H1 (cell line): ENCODE measurements around the gene VPS11. TPM values are rescaled to one million over a fixed set of nuclear protein-coding genes. Genes with fewer than 3 reads are reported as not detected.

Experiments
- CTCF ChIA-PET: fragments of 300-600 bp; sonication (Branson Sonifier 250); formaldehyde crosslinking; loops from one replicate; lab custom pipeline; 2021; ENCODE audit not compliant: partially characterized antibody; lab: Charles Lee
- POLR2A ChIA-PET: fragments of 300-600 bp; sonication (Branson Sonifier 250); formaldehyde crosslinking; loops from one replicate; lab custom pipeline; 2021; ENCODE audit warnings: inconsistent platforms; ENCODE audit not compliant: partially characterized antibody; lab: Charles Lee
- DNase-seq, 2 experiments: peaks; one replicate each; pipeline versions ENCODE4 v3.0.0 to v3.0.0-alpha.2; 2010 to 2022; ENCODE audit warnings: low spot score in 2 of 2, low read depth in 1 of 2, mixed read lengths in 1 of 2
- FAIRE-seq: peaks from 2 replicates; lab custom pipeline; 2011; peaks lifted over from hg19 to GRCh38; lab: Jason Lieb, UNC
- H2AFZ ChIP-seq: 2 replicates; pipeline ENCODE4 v1.8.1; 2012; ENCODE audit warnings: low read length, inconsistent platforms
- H2AK5ac ChIP-seq: 2 replicates; pipeline ENCODE4 v1.6.1; 2013; ENCODE audit warnings: low read depth, low read length
- H2BK120ac ChIP-seq: replicated peaks from 2 replicates; pipeline ENCODE3; 2013; ENCODE audit warnings: low read depth, low read length, inconsistent platforms
- H2BK12ac ChIP-seq: 2 replicates; pipeline ENCODE4 v1.6.1; 2013; ENCODE audit warnings: low read depth, low read length
- H2BK15ac ChIP-seq: 2 replicates; pipeline ENCODE4 v1.6.1; 2013; ENCODE audit warnings: low read length
- H2BK20ac ChIP-seq: 2 replicates; pipeline ENCODE4 v1.6.1; 2013; ENCODE audit warnings: low read length
- H2BK5ac ChIP-seq: 2 replicates; pipeline ENCODE4 v1.6.1; 2013; ENCODE audit warnings: low read depth, low read length
- H3K14ac ChIP-seq: 2 replicates; pipeline ENCODE4 v1.6.1; 2013; ENCODE audit warnings: inconsistent platforms; ENCODE audit not compliant: insufficient read length
- H3K18ac ChIP-seq: 2 replicates; pipeline ENCODE4 v1.6.1; 2013; ENCODE audit warnings: low read length; ENCODE audit errors: extremely low read depth
- H3K23ac ChIP-seq: 2 replicates; pipeline ENCODE4 v1.6.1; 2013; ENCODE audit warnings: inconsistent platforms; ENCODE audit not compliant: insufficient read length
- H3K23me2 ChIP-seq: 2 replicates; pipeline ENCODE4 v1.6.1; 2013; ENCODE audit warnings: low read depth, low read length
- H3K27ac ChIP-seq: 2 replicates; pipeline ENCODE4 v1.6.1; 2011; ENCODE audit warnings: low read depth, low read length, inconsistent platforms
- H3K27me3 ChIP-seq, 4 experiments: replicated peaks in 1 of 4; 1 replicate in 1 of 4; 2 replicates in 3 of 4; pipeline versions ENCODE4 v1.6.1 to v1.8.1; 2011 to 2013; ENCODE audit warnings: low read length in 3 of 4, mild to moderate bottlenecking in 3 of 4, inconsistent platforms in 2 of 4, mixed read lengths in 2 of 4, moderate library complexity in 1 of 4; ENCODE audit not compliant: control insufficient read depth in 3 of 4, insufficient read depth in 3 of 4; ENCODE audit errors: extremely low read depth in 1 of 4
- H3K36me3 ChIP-seq, 4 experiments: 2 replicates each; pipeline versions ENCODE4 v1.6.1 to v1.8.1; 2011 to 2013; ENCODE audit warnings: mild to moderate bottlenecking in 4 of 4, low read length in 3 of 4, moderate library complexity in 2 of 4, control low read depth in 1 of 4, inconsistent platforms in 1 of 4; ENCODE audit not compliant: insufficient read depth in 4 of 4, control insufficient read depth in 2 of 4
- H3K4ac ChIP-seq: replicated peaks from 2 replicates; pipeline ENCODE3; 2013; ENCODE audit warnings: low read length, low read depth, mixed read lengths, inconsistent platforms; ENCODE audit not compliant: insufficient read length
- H3K4me1 ChIP-seq, 4 experiments: replicated peaks in 1 of 4; 1 replicate in 1 of 4; 2 replicates in 3 of 4; pipeline versions ENCODE4 v1.6.1 to v1.8.1; 2011 to 2013; ENCODE audit warnings: low read length in 3 of 4, inconsistent platforms in 2 of 4, mixed read lengths in 1 of 4; ENCODE audit not compliant: insufficient read depth in 4 of 4, control insufficient read depth in 3 of 4
- H3K4me2 ChIP-seq, 2 experiments: 2 replicates each; pipeline versions ENCODE4 v1.6.1 to v1.8.1; 2011 to 2013; ENCODE audit warnings: low read depth in 2 of 2, low read length in 2 of 2, control low read depth in 1 of 2, inconsistent platforms in 1 of 2, mild to moderate bottlenecking in 1 of 2; ENCODE audit not compliant: insufficient read depth in 1 of 2
- H3K4me3 ChIP-seq, 4 experiments: fragments of 200-600, 300-600 bp in 1 of 4; sonication (generic), shearing (Covaris generic), sonication (Bioruptor Twin) in 1 of 4; 2 replicates each; pipeline versions ENCODE4 v1.5.1 to v1.8.1; 2011 to 2016; ENCODE audit warnings: low read length in 4 of 4, low read depth in 3 of 4, control low read depth in 2 of 4, inconsistent platforms in 2 of 4, mild to moderate bottlenecking in 2 of 4, mixed read lengths in 1 of 4, moderate library complexity in 1 of 4; ENCODE audit not compliant: insufficient read depth in 2 of 4; ENCODE audit errors: extremely low read depth in 1 of 4
- H3K56ac ChIP-seq: replicated peaks from 2 replicates; pipeline ENCODE3; 2013; ENCODE audit warnings: low read depth, mild to moderate bottlenecking, mixed read lengths, low read length, inconsistent platforms; ENCODE audit not compliant: insufficient read length
- H3K79me1 ChIP-seq: 2 replicates; pipeline ENCODE4 v1.6.1; 2013; ENCODE audit warnings: low read depth, low read length, control low read depth
- H3K79me2 ChIP-seq, 2 experiments: 2 replicates each; pipeline versions ENCODE4 v1.6.1 to v1.8.1; 2012 to 2013; ENCODE audit warnings: low read length in 2 of 2, mild to moderate bottlenecking in 2 of 2, inconsistent platforms in 1 of 2; ENCODE audit not compliant: insufficient read depth in 2 of 2, control insufficient read depth in 1 of 2
- H3K9ac ChIP-seq, 4 experiments: replicated peaks in 1 of 4; 1 replicate in 1 of 4; 2 replicates in 3 of 4; pipeline versions ENCODE4 v1.6.1 to v1.8.1; 2011 to 2013; ENCODE audit warnings: low read depth in 3 of 4, low read length in 3 of 4, control low read depth in 2 of 4, mild to moderate bottlenecking in 2 of 4, moderate library complexity in 2 of 4, inconsistent platforms in 1 of 4; ENCODE audit errors: extremely low read depth in 1 of 4
- H3K9me3 ChIP-seq, 2 experiments: 2 replicates each; pipeline versions ENCODE4 v1.6.1 to v1.8.1; 2012 to 2013; ENCODE audit warnings: mild to moderate bottlenecking in 2 of 2, moderate library complexity in 2 of 2, control low read depth in 1 of 2, inconsistent platforms in 1 of 2, low read depth in 1 of 2, low read length in 1 of 2, mixed read lengths in 1 of 2; ENCODE audit not compliant: insufficient read depth in 2 of 2
- H4K20me1 ChIP-seq, 2 experiments: replicated peaks in 1 of 2; 2 replicates each; pipeline versions ENCODE3 to v1.8.1; 2011 to 2013; ENCODE audit warnings: inconsistent platforms in 2 of 2, low read length in 2 of 2, mild to moderate bottlenecking in 1 of 2; ENCODE audit not compliant: insufficient read depth in 2 of 2, control insufficient read depth in 1 of 2
- H4K5ac ChIP-seq: 2 replicates; pipeline ENCODE4 v1.6.1; 2013; ENCODE audit warnings: low read length, low read depth, mixed read lengths, inconsistent platforms; ENCODE audit not compliant: insufficient read length
- H4K8ac ChIP-seq: 2 replicates; pipeline ENCODE4 v1.8.0; 2013; ENCODE audit warnings: mild to moderate bottlenecking, moderate library complexity, low read length, inconsistent platforms; ENCODE audit not compliant: insufficient read depth; ENCODE audit errors: extremely low read depth
- H4K91ac ChIP-seq: replicated peaks from 2 replicates; pipeline ENCODE3; 2013; ENCODE audit warnings: low read length, mixed read lengths, inconsistent platforms; ENCODE audit not compliant: insufficient read length
- SP4 ChIP-seq: IDR thresholded peaks from 2 replicates; pipeline ENCODE4 v1.6.1; 2012; ENCODE audit warnings: low read length, inconsistent platforms
- WGBS, 2 experiments: shearing (Covaris generic) in 1 of 2; methylation state at CpG; one replicate each; pipeline versions ENCODE4 v1.1.6 to v1.1.7; 2013 to 2015; ENCODE audit warnings: low lambda C conversion rate in 2 of 2, mixed read lengths in 2 of 2, inconsistent platforms in 1 of 2, low coverage in 1 of 2, missing lambda C conversion rate in 1 of 2; ENCODE audit not compliant: insufficient replicate concordance in 2 of 2, insufficient coverage in 1 of 2, insufficient read length in 1 of 2; ENCODE audit errors: extremely low coverage in 1 of 2, missing lambda C conversion rate in 1 of 2; 5-methylcytosine and 5-hydroxymethylcytosine counted together
- polyA plus RNA-seq, 7 experiments: library from polyadenylated mRNA; depleted of rRNA in 3 of 7; stranded (reverse) in 5 of 7; unstranded in 2 of 7; fragments of >200 nt in 5 of 7; fragments of 200-250 nt in 2 of 7; gene quantifications; 1 replicate in 5 of 7; 2 replicates in 1 of 7; 4 replicates in 1 of 7; pipeline versions ENCODE4 v1.2.1 to v1.2.3, GENCODE V29; 2011 to 2013; ENCODE audit warnings: missing spikeins in 2 of 7, mixed read lengths in 2 of 7
- total RNA-seq: library from RNA; stranded (reverse); fragmentation: NEBNext Ultra II Directional; extraction: Animal tissue kit (Norgen Biotek cat#: 25700); gene quantifications from 2 replicates; pipeline ENCODE4 v1.2.1, GENCODE V29; 2021

The VPS11 gene
- total and polyA plus RNA-seq, 2 of the 8 experiments (the other 6 are each of a cell fraction or from before 2014, with no cell fraction given), result 13.1 to 15.5 TPM

DNA sequence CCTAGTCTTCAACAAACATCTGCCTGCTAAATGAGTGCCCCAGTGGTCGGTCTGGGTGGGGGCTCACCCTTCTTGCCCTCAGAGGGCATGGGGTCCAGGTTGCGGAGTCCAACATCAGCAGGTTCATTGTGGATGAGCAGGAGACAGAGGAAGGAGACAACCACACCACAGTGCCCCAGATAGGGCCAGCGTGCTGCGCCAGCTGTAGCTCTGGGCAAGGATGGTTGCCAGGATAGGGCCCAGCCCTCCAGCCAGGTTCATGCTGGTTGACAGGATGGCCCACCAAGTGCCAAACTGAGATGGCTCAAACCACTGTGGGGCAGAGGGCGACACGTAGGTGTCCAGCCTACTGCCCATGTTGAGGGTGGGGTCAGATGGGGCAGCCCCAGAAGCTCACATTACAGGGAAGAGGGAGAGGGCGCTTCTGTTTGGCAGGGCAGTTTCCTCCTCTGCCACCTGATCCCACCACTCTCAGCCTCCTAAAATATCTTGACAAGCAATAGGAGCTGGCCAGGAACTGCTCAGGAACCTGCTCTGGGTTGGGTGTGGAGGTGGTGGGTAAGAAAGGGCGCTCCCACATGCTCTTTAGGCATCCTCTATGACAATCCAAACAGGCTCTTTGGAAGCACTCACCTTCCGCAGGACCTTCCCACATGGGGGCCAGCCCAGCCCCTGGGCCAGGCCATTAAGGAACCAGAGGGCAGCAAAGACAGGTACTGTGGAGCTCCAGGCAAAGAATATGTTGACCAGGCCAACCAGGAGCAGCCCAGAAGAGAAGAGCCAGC lies 39.9 kb upstream of the VPS11 start:
- Histone ChIP-seq H3K79me2 (peaks cover 0 to 19% of the 10 kb centered on the region in 2 experiments; a peak in 1 of 4 replicates), H4K91ac (no peak overlapping the region), H3K14ac (no peak overlapping the region), H3K4me2 (peak overlapping the region in 1 of 2 experiments; percentile 82; a peak in 1 of 4 replicates), H2AK5ac (no peak overlapping the region), H2BK12ac (no peak overlapping the region), H2BK20ac (no peak overlapping the region), H4K20me1 (peaks cover 3 to 16% of the 10 kb centered on the region in 2 experiments), H3K9ac (no peak overlapping the region), H2BK5ac (no peak overlapping the region; the same call in 1 of the 2 replicates), H3K4ac (no peak overlapping the region), H3K23me2 (peaks cover 7% of the 10 kb centered on the region; the same call in 1 of the 2 replicates), H3K36me3 (peaks cover 12 to 57% (median 34%) of the 10 kb centered on the region in 4 experiments), H3K56ac (no peak overlapping the region), H3K18ac (no peak overlapping the region), H2AFZ (no peak overlapping the region), H3K4me3 (no peak overlapping the region), H3K27ac (no peak overlapping the region), H4K8ac (0 out of 2 replicates have a peak overlapping the region, but pooled peaks have one; percentile 58), H4K5ac (no peak overlapping the region), H3K4me1 (peaks cover 6 to 13% (median 10%) of the 10 kb centered on the region in 4 experiments), H3K9me3 (no peaks in the 10 kb centered on the region), H2BK120ac (no peak overlapping the region), H3K23ac (no peak overlapping the region), H3K27me3 (no peaks in the 10 kb centered on the region), H3K79me1 (peaks cover 15% of the 10 kb centered on the region), H2BK15ac (no peak overlapping the region)
- FAIRE-seq (no peak), DNase-seq (no peak)
- ChIA-PET CTCF (interaction anchor here (0.5 to 1.5 kb wide), 7 partner anchors 17 to 295 kb away, joined by 3 to 4 read pairs (median 3); no protein-coding TSS in a partner anchor), POLR2A (interaction anchor here (1.4 to 9.7 kb wide), 3 partner anchors 15 to 28 kb away, joined by 4 to 224 read pairs (median 18); partner anchors contain the start of genes HYOU1, RPS25 and TRAPPC4)
- whole genome bisulfite sequencing, 2 experiments, result 92% methylated on average over 8 of the region's 9 CpGs; no CpG with 5 or more reads in 1 of the 2 experiments
- TF ChIP-seq SP4, result no peak
